K562 (cell line): Measurements from ENCODE around the gene TREX2.

Source experiments
- BDP1 ChIP-seq: IDR thresholded peaks from 3 replicates; pipeline ENCODE4 v1.6.1; 2011; ENCODE audit not compliant: insufficient read length, insufficient read depth
- CTCF ChIP-seq, 3 experiments: IDR thresholded peaks in 2 of 3; conservative IDR thresholded peaks in 1 of 3; 2 replicates each; pipeline ENCODE4 v1.5.1; 2011 to 2012; ENCODE audit warnings: low read length in 3 of 3, mild to moderate bottlenecking in 3 of 3, control low read depth in 2 of 3, improper control_type of control experiment in 1 of 3, inconsistent platforms in 1 of 3, low read depth in 1 of 3, mixed read lengths in 1 of 3, moderate library complexity in 1 of 3; ENCODE audit not compliant: insufficient read depth in 2 of 3
- JUND ChIP-seq, 2 experiments: IDR thresholded peaks; 2 replicates in 1 of 2; 3 replicates in 1 of 2; pipeline ENCODE4 v1.6.1; 2011; ENCODE audit warnings: borderline replicate concordance in 2 of 2, low read depth in 2 of 2, low read length in 2 of 2, improper control_type of control experiment in 1 of 2, missing biosample characterization in 1 of 2, missing genetic modification characterization in 1 of 2, missing genetic modification reagents in 1 of 2
- POLR2A ChIP-seq: fragments of 450-650 bp; conservative IDR thresholded peaks from 2 replicates; pipeline ENCODE4 v1.6.1; 2016
- SMAD3 ChIP-seq: fragments of 450-650 bp; formaldehyde crosslinking; conservative IDR thresholded peaks from 2 replicates; pipeline ENCODE4 v1.4.0; 2020; ENCODE audit warnings: mild to moderate bottlenecking
- TCF7L2 ChIP-seq: fragments of 150-350 bp; IDR thresholded peaks from 2 replicates; pipeline ENCODE4 v1.6.1; 2016; ENCODE audit warnings: low read depth, mild to moderate bottlenecking, low read length, moderate library complexity
- ZBTB8A ChIP-seq: fragments of 450-650 bp; IDR thresholded peaks from 2 replicates; pipeline ENCODE4 v1.6.1; 2018; ENCODE audit warnings: mild to moderate bottlenecking, moderate library complexity; ENCODE audit not compliant: partially characterized antibody

GRCh38 chrX:153446950-153447580, 1.2 kb upstream of the TREX2 start:
- TF ChIP-seq ZBTB8A (no peak), SMAD3 (no peak), POLR2A (no peak), JUND (IDR thresholded peaks at IDR 0.05; ENCODE audit: borderline replicate concordance, low read depth, low read length) (no peak), JUND (tag; IDR thresholded peaks at IDR 0.05; ENCODE audit: borderline replicate concordance, low read depth, low read length) (no peak), BDP1 (no peak), TCF7L2 (no peak), CTCF (IDR thresholded peaks at IDR 0.05 in 2 of 3, conservative IDR thresholded peaks at IDR 0.05 in 1 of 3; ENCODE audit: insufficient read depth in 2 of 3, low read depth in 1 of 3, low read length in 3 of 3) (no peak)
